Spleen (tissue), 11 donors: ENCODE measurements around the gene CTNNB1. TPM values are rescaled to one million over a fixed set of nuclear protein-coding genes. Genes with fewer than 3 reads are reported as not detected.

Experiments
- DNase-seq: peaks from one replicate; pipeline ENCODE4 v3.0.0-alpha.2; 2020
- H3K27ac ChIP-seq, 8 donors: fragments of 200-600 bp; sonication (generic) in 7 of 8; 1 replicate in 4 of 8; 2 replicates in 4 of 8; pipeline versions ENCODE4 v1.5.0 to v1.8.0; 2016 to 2021; ENCODE audit warnings: inconsistent platforms in 4 of 8, mild to moderate bottlenecking in 4 of 8, moderate library complexity in 1 of 8
- H3K27me3 ChIP-seq, 7 donors: fragments of 200-600 bp; sonication (generic) in 6 of 7; replicated peaks in 1 of 7; 1 replicate in 4 of 7; 2 replicates in 3 of 7; pipeline versions ENCODE4 v1.5.0 to v1.8.0; 2016 to 2021; ENCODE audit warnings: inconsistent platforms in 3 of 7, mild to moderate bottlenecking in 1 of 7
- H3K36me3 ChIP-seq, 6 donors: fragments of 200-600 bp; sonication (generic) in 5 of 6; 1 replicate in 4 of 6; 2 replicates in 2 of 6; pipeline versions ENCODE4 v1.5.0 to v1.8.0; 2016 to 2021; ENCODE audit warnings: inconsistent platforms in 2 of 6
- H3K4me1 ChIP-seq, 6 donors: fragments of 200-600 bp; sonication (generic) in 5 of 6; 1 replicate in 3 of 6; 2 replicates in 3 of 6; pipeline versions ENCODE4 v1.5.0 to v1.8.0; 2016 to 2021; ENCODE audit warnings: inconsistent platforms in 3 of 6
- H3K4me3 ChIP-seq, 8 donors: fragments of 200-600 bp; sonication (generic) in 7 of 8; 1 replicate in 4 of 8; 2 replicates in 4 of 8; pipeline versions ENCODE4 v1.5.0 to v1.8.0; 2016 to 2021; ENCODE audit warnings: inconsistent platforms in 4 of 8, mild to moderate bottlenecking in 4 of 8, moderate library complexity in 2 of 8
- H3K9me3 ChIP-seq, 8 donors: fragments of 200-600 bp; sonication (generic) in 7 of 8; 1 replicate in 4 of 8; 2 replicates in 4 of 8; pipeline versions ENCODE4 v1.5.0 to v1.8.0; 2016 to 2021; ENCODE audit warnings: inconsistent platforms in 4 of 8
- POLR2A ChIP-seq, 3 donors: fragments of 450-650 bp; IDR thresholded peaks; one replicate each; pipeline ENCODE4 v1.5.1; 2017; ENCODE audit warnings: antibody characterized with exemption in 3 of 3, mild to moderate bottlenecking in 1 of 3
- POLR2AphosphoS5 ChIP-seq, 3 donors: sonication (generic); formaldehyde crosslinking; IDR thresholded peaks; one replicate each; pipeline ENCODE4 v1.5.1; 2017; ENCODE audit warnings: antibody characterized with exemption in 3 of 3
- WGBS, 5 donors: extraction: QIAGEN DNeasy Blood & Tissue Kit in 3 of 5; methylation state at CpG; one replicate each; pipeline versions ENCODE4 v1.1.5 to v1.1.7; 2013 to 2018; 5-methylcytosine and 5-hydroxymethylcytosine counted together
- intact Hi-C: fragments of 100-400 bp; cut with DNase I; formaldehyde crosslinking; loops from one replicate; pipeline ENCODE4 v1.15.0; 2023; ENCODE audit warnings: low total_unique reads
- polyA plus RNA-seq, 3 donors: library from polyadenylated mRNA; stranded (reverse); fragments of 200-250 nt; gene quantifications; one replicate each; pipeline ENCODE4 v1.2.1, GENCODE V29; 2013
- total RNA-seq, 7 donors: library from RNA; depleted of rRNA in 3 of 7; stranded (reverse); fragments of >200 nt in 3 of 7; fragmentation: NEBNext Ultra II Directional in 4 of 7; extraction: Animal tissue kit (Norgen Biotek cat#: 25700) in 4 of 7; gene quantifications; one replicate each; pipeline versions ENCODE4 v1.1.0 to v1.2.1, GENCODE V29; 2016 to 2021
- TF ChIP-seq, protein P1 (sequence below), 11 experiments: fragments of 200-600 bp in 7 of 11; fragments of 450-650 bp in 4 of 11; sonication (generic) in 4 of 11; IDR thresholded peaks in 8 of 11; conservative IDR thresholded peaks in 3 of 11; 1 replicate in 7 of 11; 2 replicates in 4 of 11; pipeline versions ENCODE4 v1.4.0 to v1.8.0; 2016 to 2021; ENCODE audit warnings: antibody characterized with exemption in 11 of 11, inconsistent platforms in 4 of 11, mild to moderate bottlenecking in 1 of 11
- donor health status: healthy with polysubstance abuse.
- donor health status: DM: no; HTN: no; CAD: no; lungs with moderate emphysema.
- donor health status: DM: no; HTN: no; CAD: no.
- donor health status: Bipolar disorder and iron deficiency.
- donor health status: healthy.
- donor health status: DM: no; HTN: no; CAD: no.
- donor health status: DM: yes; HTN: yes; CAD: no.

CTNNB1 gene
- total and polyA plus RNA-seq, 10 donors, result 48.6 to 347 (median 257) TPM

DNA sequence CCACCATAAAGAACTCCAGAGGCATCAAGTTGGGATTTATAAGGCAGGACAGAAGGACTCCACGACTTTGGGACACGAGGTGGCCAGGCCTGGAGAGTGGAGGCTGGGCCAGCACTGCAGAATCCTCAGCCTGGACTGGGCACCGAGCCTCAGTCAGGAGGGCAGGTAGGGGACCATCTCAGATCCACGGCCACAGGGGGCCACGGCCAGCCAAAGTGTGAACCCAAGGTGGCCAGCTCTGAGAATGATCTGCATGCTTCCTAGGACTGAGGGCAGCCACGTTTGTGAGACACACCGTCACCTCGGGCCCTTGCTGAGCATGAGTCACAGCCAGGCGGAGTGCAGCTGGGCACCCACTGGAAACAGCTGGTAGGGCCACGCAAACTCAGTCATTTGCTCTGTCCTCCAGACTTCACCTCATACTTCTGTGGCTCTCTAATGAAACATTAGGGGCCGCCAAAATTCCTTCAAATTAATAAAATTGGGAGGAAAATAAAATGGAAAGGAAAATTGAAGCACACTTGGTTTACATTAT is 65.8 kb downstream of the CTNNB1 start:
- no peaks in the 10 kb centered on the region for H3K27me3 ChIP-seq
- H3K9me3 ChIP-seq, result peaks cover 0 to 5% (median 0%) of the 10 kb centered on the region in 8 donors
- TF ChIP-seq, protein P1, sequence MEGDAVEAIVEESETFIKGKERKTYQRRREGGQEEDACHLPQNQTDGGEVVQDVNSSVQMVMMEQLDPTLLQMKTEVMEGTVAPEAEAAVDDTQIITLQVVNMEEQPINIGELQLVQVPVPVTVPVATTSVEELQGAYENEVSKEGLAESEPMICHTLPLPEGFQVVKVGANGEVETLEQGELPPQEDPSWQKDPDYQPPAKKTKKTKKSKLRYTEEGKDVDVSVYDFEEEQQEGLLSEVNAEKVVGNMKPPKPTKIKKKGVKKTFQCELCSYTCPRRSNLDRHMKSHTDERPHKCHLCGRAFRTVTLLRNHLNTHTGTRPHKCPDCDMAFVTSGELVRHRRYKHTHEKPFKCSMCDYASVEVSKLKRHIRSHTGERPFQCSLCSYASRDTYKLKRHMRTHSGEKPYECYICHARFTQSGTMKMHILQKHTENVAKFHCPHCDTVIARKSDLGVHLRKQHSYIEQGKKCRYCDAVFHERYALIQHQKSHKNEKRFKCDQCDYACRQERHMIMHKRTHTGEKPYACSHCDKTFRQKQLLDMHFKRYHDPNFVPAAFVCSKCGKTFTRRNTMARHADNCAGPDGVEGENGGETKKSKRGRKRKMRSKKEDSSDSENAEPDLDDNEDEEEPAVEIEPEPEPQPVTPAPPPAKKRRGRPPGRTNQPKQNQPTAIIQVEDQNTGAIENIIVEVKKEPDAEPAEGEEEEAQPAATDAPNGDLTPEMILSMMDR (IDR thresholded peaks at IDR 0.05 in 8 of 11, conservative IDR thresholded peaks at IDR 0.05 in 3 of 11), result no peak
- TF ChIP-seq POLR2A (IDR thresholded peaks at IDR 0.05), result no peak
- TF ChIP-seq POLR2AphosphoS5 (IDR thresholded peaks at IDR 0.05), result no peak
- intact Hi-C loops, result no loop called here
- no peaks in the 10 kb centered on the region for H3K36me3 ChIP-seq
- WGBS, 5 donors, result 88 to 95% (median 90%) methylated on average over 6 to 11 of the region's 11 CpGs
- no peak for DNase-seq
- H3K27ac ChIP-seq, result no peak overlapping the region
- peaks cover 0 to 13% (median 4%) of the 10 kb centered on the region in 6 donors for H3K4me1 ChIP-seq
- H3K4me3 ChIP-seq, result no peak overlapping the region

DNA sequence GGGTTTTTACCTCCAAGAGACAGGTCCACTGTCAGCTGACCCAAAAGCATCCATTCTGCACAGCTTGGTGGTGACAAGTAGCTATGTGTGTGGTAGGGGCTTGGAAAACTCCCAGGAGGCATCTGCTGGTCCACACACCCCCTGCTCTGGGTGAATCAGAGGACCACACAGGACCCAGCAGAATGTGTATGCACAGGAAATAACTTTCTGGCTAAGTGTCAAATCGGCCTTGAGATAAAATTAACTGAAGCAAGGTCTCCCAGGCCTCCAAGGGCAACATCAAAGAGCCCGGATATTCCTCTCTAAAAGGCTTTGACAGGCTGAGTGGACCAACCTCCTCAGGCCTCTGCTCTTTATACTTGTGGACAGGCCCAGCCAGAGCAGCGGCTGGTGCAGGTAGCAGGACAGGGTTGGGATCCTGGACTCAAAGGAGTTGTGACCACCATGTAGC is 66.5 kb downstream of the CTNNB1 start:
- no peak for TF ChIP-seq POLR2AphosphoS5 (IDR thresholded peaks at IDR 0.05)
- TF ChIP-seq, protein P1 (IDR thresholded peaks at IDR 0.05 in 8 of 11, conservative IDR thresholded peaks at IDR 0.05 in 3 of 11), result no peak
- TF ChIP-seq POLR2A (IDR thresholded peaks at IDR 0.05), result no peak
- H3K27me3 ChIP-seq, result no peaks in the 10 kb centered on the region
- H3K4me3 ChIP-seq, result no peak overlapping the region

DNA sequence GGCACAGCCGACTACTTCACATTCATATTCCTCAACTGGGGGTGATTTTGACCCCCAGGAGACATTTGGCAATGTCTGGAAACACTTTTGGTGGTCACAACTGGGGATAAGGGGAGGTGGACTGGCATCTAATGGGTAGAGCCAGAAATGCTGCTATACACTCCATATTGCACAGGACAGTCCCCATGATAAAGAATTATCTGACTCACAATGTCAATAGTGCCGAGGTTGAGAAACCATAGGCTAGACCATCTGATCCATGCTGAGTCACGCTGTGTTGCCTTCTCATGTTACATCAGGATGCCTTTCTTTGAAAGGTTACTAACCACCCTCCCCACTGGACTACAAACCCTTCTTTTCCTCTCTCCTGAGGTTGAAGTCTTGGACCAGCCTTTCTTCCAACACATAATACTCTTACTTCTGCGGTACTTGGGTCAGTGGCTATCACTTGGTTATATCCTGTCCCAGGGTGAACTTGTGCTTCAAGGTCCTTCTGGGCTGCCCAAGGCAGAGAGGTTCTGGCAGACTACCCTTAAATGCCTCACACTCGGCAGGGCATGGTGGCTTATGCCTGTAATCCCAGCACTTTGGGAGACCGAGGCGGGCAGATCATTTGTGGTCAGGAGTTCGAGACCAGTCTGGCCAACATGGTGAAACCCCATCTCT is 68.8 kb downstream of the CTNNB1 start:
- DNase-seq, result no peak
- Histone ChIP-seq H3K4me1 (peaks cover 0 to 13% (median 4%) of the 10 kb centered on the region in 6 donors), H3K4me3 (no peak overlapping the region), H3K27me3 (no peaks in the 10 kb centered on the region), H3K9me3 (peaks cover 0 to 27% (median 12%) of the 10 kb centered on the region in 8 donors), H3K36me3 (no peaks in the 10 kb centered on the region), H3K27ac (no peak overlapping the region)
- WGBS, 5 donors, result 87 to 92% (median 90%) methylated on average over 8 of the region's 8 CpGs
- TF ChIP-seq, protein P1 (IDR thresholded peaks at IDR 0.05 in 8 of 11, conservative IDR thresholded peaks at IDR 0.05 in 3 of 11), result no peak
- TF ChIP-seq POLR2AphosphoS5 (IDR thresholded peaks at IDR 0.05) (no peak), POLR2A (IDR thresholded peaks at IDR 0.05) (no peak)
- intact Hi-C loops, result no loop called here

More for the DNA sequence above, 66.5 kb downstream of the CTNNB1 start:
- intact Hi-C loops, result no loop called here
- H3K27ac ChIP-seq, result no peak overlapping the region
- H3K4me1 ChIP-seq, result peaks cover 0 to 13% (median 4%) of the 10 kb centered on the region in 6 donors
- no peak for DNase-seq
- peaks cover 0 to 5% (median 0%) of the 10 kb centered on the region in 8 donors for H3K9me3 ChIP-seq
- 53 to 67% (median 61%) methylated on average over 3 of the region's 3 CpGs for WGBS, 5 donors
- no peaks in the 10 kb centered on the region for H3K36me3 ChIP-seq

DNA sequence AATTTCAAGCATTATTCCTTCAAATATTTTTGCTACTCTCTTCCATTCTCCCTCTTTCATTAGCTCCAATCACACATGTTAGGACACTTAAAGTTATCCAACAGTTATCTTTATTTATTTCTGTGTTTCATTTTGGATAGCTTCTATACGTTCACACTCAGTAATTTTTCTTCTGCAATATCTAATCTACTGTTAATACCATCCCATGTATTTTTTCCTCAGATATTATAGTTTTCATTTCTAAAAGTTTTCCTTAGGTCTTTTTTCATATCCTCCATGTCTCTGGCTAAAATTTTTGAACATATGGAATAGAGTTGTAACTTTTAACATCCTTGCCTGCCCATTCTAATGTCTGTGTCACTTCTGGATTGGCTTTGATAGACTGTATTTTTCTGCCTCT is 73.4 kb downstream of the CTNNB1 start:
- H3K4me3 ChIP-seq, result no peak overlapping the region
- no peak overlapping the region for H3K27ac ChIP-seq
- TF ChIP-seq POLR2AphosphoS5 (IDR thresholded peaks at IDR 0.05), result no peak
- no peak for TF ChIP-seq POLR2A (IDR thresholded peaks at IDR 0.05)
- TF ChIP-seq, protein P1 (IDR thresholded peaks at IDR 0.05 in 8 of 11, conservative IDR thresholded peaks at IDR 0.05 in 3 of 11), result no peak
- intact Hi-C loops, result no loop called here
- H3K36me3 ChIP-seq, result no peaks in the 10 kb centered on the region
- DNase-seq, result no peak
- 87 to 97% (median 93%) methylated on average over 1 of the region's 1 CpG for WGBS, 5 donors
- H3K9me3 ChIP-seq, result peaks cover 0 to 33% (median 16%) of the 10 kb centered on the region in 8 donors
- H3K4me1 ChIP-seq, result no peaks in the 10 kb centered on the region
- no peaks in the 10 kb centered on the region for H3K27me3 ChIP-seq
